ENCODE data around the gene APOLD1. TPM values are rescaled to one million over a fixed set of nuclear protein-coding genes. Genes with fewer than 3 reads are reported as not detected.
"Not testable (repeated sequence)": the region's sequence is repeated elsewhere in the genome, so short reads cannot be mapped to it uniquely, and the experiment has no call there.

APOLD1 gene
- total RNA-seq, 1 donor from 2014 or later = 7.9 TPM

DNA sequence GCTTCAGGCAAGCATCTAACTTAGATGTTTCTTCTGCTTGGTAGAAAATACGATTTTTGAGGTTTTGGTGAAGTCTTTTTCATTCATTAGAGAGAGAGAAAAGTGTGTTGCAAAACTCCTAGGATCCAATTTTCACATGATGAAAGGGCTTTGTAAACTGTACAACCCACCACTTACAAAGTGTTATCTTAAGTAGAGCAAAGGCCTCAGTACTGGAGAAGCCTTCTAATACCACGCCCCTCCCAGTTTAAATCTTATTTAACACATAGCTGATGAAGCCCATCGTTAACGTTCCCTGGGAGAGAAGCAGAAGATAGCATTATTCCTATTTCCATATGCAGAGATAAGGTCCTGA, 869 bp downstream of the APOLD1 start:
- intact Hi-C loops (cut with micrococcal nuclease) = loop anchor here (2.0 to 5.0 kb wide), 6 partner anchors 50 to 409 kb away; partner anchors contain the start of gene HEBP1

DNA sequence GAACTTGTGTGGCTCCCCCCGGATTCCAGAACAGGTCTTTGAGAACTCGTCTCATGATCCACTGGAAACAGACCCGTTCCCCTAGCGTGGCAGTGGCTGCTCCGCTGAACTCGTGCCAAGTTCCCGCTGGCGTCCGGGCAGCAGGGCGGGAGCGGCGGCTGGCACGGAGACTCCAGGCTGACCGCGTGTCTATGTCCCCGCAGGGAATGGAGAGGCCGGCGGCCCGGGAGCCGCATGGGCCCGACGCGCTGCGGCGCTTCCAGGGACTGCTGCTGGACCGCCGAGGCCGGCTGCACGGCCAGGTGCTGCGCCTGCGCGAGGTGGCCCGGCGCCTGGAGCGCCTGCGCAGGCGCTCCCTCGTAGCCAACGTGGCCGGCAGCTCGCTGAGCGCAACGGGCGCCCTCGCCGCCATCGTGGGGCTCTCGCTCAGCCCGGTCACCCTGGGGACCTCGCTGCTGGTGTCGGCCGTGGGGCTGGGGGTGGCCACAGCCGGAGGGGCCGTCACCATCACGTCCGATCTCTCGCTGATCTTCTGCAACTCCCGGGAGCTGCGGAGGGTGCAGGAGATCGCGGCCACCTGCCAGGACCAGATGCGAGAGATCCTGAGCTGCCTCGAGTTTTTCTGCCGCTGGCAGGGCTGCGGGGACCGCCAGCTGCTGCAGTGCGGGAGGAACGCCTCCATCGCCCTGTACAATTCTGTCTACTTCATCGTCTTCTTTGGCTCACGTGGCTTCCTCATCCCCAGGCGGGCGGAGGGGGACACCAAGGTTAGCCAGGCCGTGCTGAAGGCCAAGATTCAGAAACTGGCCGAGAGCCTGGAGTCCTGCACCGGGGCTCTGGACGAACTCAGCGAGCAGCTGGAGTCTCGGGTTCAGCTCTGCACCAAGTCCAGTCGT, 1.5 kb downstream of the APOLD1 start:
- intact Hi-C loops (cut with micrococcal nuclease) = loop anchor here (2.0 to 5.0 kb wide), 6 partner anchors 50 to 410 kb away; partner anchors contain the start of gene HEBP1

DNA sequence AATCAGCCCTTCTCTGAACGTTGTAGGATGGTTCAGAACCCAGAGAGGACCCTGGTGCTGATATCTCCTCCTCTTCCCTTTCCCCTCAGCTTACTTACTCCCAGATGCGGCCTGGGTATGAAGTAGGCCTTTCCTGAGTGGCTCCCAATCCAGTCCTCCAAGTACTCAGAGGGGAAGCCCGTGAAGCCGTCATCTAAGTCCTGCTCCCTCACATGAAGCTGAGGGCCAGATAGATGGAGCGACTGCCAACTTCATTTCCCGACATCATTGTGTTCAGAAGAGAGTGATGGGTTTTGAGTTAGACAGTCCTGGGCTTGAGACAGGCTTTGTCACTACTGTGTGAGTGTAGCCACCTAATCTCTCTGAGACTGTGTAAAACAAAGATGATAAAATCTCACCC, 2.7 kb downstream of the APOLD1 start:
- intact Hi-C loops (cut with micrococcal nuclease) = loop anchor here (1.0 to 5.0 kb wide), 8 partner anchors 20 to 425 kb away; partner anchors contain the start of genes DDX47 and GPRC5A

GRCh38 chr12:12788675-12789368, 3.4 kb downstream of the APOLD1 start:
- intact Hi-C loops (cut with micrococcal nuclease) = loop anchor here (1.0 to 5.0 kb wide), 8 partner anchors 19 to 424 kb away; partner anchors contain the start of genes DDX47 and GPRC5A

GRCh38 chr12:12790956-12791355, 5.5 kb downstream of the APOLD1 start:
- intact Hi-C loops (cut with micrococcal nuclease) = no loop called here

GRCh38 chr12:12791756-12792369, 6.4 kb downstream of the APOLD1 start:
- intact Hi-C loops (cut with micrococcal nuclease) = no loop called here

- intact Hi-C loops (cut with micrococcal nuclease) = no loop called here
Measured at GRCh38 chr12:12792421-12792820, 7.0 kb downstream of the APOLD1 start.

GRCh38 chr12:12794686-12795085, 9.2 kb downstream of the APOLD1 start:
- intact Hi-C loops (cut with micrococcal nuclease) = no loop called here

DNA sequence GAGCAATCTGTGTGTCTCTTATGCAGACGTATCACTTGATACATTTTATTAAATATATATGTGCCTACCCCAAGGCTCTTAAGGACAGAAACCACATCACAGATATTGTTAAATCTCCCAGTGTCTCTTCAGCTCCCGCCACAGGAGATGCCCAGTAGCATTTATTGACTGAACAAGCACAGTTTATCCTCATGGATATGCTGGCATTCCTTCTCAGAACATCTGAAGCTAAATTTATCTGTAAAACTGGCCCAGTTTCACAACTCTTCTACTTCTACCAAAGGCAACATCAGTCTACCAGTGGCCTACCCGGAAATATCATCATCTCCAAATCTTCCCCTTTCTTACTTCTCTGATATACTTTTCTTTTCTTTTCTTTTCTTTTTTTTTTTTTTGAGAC, 10.7 kb downstream of the APOLD1 start:
- intact Hi-C loops (cut with micrococcal nuclease) = no loop called here

GRCh38 chr12:12796928-12797793, 11.7 kb downstream of the APOLD1 start:
- intact Hi-C loops (cut with micrococcal nuclease) = no loop called here

GRCh38 chr12:12797794-12798152, 12.3 kb downstream of the APOLD1 start:
- intact Hi-C loops (cut with micrococcal nuclease) = no loop called here

DNA sequence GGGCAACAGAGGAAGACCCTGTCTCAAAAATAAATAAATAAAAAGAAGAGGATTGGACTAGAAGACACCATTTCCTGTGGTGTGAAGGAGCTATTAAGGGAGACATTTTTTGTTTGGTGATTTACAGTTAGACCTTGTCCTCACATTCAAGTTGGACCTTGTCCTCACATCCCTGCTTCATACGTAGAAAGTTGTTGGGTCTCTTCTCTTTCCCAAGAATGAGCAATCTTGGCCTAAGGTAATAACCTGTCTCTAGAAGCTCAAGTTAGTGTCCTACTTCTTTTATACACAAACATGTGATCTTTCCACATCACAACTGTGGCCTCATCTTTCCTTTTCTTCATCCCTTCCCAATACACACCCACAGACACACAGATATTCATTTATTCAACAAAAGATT, 13.0 kb downstream of the APOLD1 start:
- intact Hi-C loops (cut with micrococcal nuclease) = no loop called here

DNA sequence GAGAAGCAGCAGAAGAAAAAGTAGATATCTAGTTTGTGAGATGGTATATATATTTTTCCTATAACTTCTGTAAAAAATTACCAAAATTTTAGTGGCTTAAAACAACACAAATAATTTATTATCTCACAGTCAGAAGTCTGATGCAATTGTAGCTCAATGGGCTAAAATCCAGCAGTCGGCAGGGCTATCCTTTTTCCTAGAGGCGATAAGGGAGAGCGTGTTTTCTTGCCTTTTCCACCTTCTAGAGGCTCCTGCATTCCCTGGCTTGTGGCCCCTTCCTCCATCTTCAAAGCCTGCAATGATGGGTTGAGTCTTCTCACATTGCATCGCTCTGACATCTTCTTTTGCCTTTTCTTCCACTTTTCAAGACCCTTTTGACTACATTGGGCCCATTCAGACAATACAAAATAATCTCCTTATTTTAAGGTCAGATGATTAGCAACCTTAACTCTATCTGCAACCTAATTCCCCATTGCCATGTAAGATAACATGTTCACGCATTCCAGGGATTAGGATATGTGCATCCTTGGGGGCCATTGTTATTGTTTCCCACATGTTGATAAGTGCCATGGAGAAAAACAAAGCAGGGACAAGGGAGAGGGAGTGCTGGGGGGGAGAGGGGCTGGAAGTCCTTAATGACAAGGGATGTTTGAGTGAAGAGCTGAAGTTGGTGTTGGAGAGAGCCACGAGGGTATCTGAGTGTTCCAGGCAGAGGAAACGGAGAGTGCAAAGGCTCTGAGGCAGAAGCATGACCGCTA, 13.9 kb downstream of the APOLD1 start:
- intact Hi-C loops (cut with micrococcal nuclease) = no loop called here

DNA sequence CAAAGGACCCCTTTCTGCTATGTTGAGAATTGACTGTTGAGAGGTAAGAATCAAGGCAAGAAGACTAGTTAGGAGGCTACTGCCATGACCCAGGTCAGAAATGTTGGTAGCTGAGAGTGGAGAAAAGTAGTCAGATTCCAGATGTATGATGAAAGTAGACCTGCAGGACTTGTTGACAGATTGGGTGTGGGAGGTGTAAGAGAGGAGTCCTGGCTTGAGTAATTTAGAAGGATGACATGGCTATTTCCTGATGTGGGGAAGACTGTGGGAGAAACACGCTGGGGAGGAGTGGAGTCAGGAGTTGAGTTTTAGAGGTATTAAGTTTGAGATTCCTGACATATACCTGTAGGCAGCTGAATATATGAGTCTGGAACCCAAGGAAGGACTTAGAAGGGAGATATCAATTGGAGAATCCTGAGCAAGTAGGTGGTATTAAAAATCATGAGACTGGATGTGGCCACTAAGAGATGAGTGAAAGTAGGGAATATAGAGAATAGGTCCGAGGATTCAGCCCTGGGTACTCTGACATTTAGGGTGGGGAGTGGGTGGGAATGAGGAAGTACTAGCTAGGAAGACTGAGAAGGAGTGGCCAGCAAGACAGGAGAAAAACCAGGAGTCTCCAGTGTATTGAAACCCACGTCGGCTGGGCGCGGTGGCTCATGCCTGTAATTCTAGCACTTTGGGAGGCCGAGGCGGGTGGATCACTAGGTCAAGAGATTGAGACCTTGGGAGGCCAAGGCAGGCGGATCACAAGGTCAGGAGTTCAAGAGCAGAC, 15.1 kb downstream of the APOLD1 start:
- intact Hi-C loops (cut with micrococcal nuclease) = no loop called here

GRCh38 chr12:12801656-12802055, 16.2 kb downstream of the APOLD1 start:
- intact Hi-C loops (cut with micrococcal nuclease) = not testable (repeated sequence)

DNA sequence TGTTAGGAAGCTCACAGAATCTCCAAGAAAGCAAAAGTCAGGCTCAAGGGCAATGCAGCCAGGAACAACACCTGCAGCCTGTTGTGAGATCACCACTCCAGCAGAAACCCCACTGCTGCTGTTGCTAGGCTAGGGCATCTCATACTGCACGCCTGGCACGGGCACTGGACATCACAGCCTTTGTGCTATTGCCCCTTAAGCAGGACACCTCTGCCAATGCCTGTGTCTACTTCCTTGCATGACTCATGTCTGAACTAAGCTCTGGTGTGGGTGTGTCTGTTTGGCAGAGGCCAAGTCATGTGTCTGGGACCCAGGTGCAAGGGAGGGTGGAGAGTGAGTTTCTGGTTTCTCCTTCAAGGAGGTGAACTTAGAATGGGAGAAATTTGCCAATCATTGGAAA, 17.7 kb downstream of the APOLD1 start:
- intact Hi-C loops (cut with micrococcal nuclease) = no loop called here

DNA sequence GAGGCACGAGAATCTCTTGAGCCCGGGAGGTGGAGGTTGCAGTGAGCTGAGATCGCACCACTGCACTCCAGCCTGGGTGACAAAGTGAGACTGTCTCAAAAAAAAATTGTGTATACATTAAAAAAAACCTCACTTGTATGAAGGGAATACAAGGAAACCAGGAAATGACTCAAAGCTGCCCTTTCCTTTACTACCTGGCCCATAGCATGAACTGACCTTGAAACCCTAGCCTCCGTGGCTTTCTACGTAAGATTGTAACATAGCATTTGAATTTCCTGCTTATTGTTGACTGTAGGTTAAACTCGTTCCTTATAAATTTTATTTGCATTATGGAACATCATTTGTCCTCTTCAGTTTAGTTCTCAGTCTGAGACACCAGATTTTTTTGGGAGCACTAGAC, 18.6 kb downstream of the APOLD1 start:
- intact Hi-C loops (cut with micrococcal nuclease) = no loop called here

- intact Hi-C loops (cut with micrococcal nuclease) = no loop called here
Measured at GRCh38 chr12:12804432-12804886, 19.0 kb downstream of the APOLD1 start.

DNA sequence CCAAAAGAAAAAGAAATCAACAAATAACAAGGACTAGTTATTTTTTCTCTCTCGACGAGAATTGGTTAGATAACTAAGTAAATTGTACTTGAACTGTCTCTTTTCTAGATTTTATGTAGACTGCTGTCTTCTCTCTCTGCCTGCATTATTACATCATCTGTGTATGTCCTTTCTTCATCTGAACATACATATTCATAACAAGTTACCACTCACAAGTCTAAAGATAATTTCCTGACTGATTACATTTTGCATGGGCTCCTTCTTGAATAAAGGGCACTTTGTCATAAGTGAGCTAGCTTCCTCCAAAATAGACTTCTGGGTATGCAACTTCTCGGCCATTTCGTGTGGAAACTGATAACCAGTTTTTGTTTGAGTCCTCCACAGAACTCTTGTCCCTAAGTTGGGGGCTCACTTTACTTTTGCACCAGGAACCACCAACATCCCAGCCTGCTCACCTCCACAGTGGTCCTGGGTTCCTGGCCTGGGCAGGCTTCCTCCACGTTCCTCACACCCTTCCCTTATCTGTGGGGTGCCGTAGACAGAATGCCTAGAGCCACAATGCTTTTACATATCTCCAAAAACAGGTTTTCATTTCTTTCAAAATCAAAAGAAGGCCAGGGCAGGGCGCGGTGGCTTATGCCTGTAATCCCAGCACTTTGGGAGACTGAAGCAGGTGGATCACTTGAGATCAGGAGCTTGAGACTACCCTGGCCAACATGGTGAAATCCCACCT, 21.5 kb downstream of the APOLD1 start:
- intact Hi-C loops (cut with micrococcal nuclease) = no loop called here
